ENCODE data around the gene TTLL9. TPM values are rescaled to one million over a fixed set of nuclear protein-coding genes. Genes with fewer than 3 reads are reported as not detected.
"Not testable (repeated sequence)": the region's sequence is repeated elsewhere in the genome, so short reads cannot be mapped to it uniquely, and the experiment has no call there.

The TTLL9 gene
- total RNA-seq, 1 donor from 2014 or later: 0.52 TPM

- peaks cover 42 to 72% (median 52%) of the 10 kb centered on the region in 3 donors for H3K4me1 ChIP-seq (ENCODE audit: control insufficient read depth in 3 of 3, insufficient read depth in 3 of 3, low read length in 3 of 3)
- peak overlapping the region in 1 of 3 donors; percentile 40 for H3K9ac ChIP-seq (ENCODE audit: low read depth in 1 of 3, low read length in 3 of 3)
- H3K4me3 ChIP-seq (ENCODE audit: low read length in 3 of 3); H3K27me3 ChIP-seq (ENCODE audit: control insufficient read depth in 3 of 3, insufficient read depth in 3 of 3, low read length in 3 of 3); H3K9me3 ChIP-seq (ENCODE audit: control insufficient read depth in 3 of 3, low read length in 3 of 3); H3K27ac ChIP-seq (ENCODE audit: low read depth, low read length): not testable (repeated sequence)
- H3K36me3 ChIP-seq (ENCODE audit: control insufficient read depth in 3 of 3, insufficient read depth in 3 of 3, low read length in 3 of 3): peaks cover 71 to 86% (median 77%) of the 10 kb centered on the region in 3 donors
These were observed 42.4 kb upstream of the TTLL9 start for GRCh38 chr20:31828016-31828415.

- no peaks in the 10 kb centered on the region for H3K27me3 ChIP-seq (ENCODE audit: control insufficient read depth in 3 of 3, insufficient read depth in 3 of 3, low read length in 3 of 3)
- no peak overlapping the region for H3K27ac ChIP-seq (ENCODE audit: low read depth, low read length)
- H3K9me3 ChIP-seq (ENCODE audit: control insufficient read depth in 3 of 3, low read length in 3 of 3): no peaks in the 10 kb centered on the region
- no peak overlapping the region for H3K4me3 ChIP-seq (ENCODE audit: low read length in 3 of 3)
- peaks cover 38 to 69% (median 39%) of the 10 kb centered on the region in 3 donors for H3K4me1 ChIP-seq (ENCODE audit: control insufficient read depth in 3 of 3, insufficient read depth in 3 of 3, low read length in 3 of 3)
- peak overlapping the region in 1 of 3 donors; percentile 18 for H3K9ac ChIP-seq (ENCODE audit: low read depth in 1 of 3, low read length in 3 of 3)
- peaks cover 68 to 83% (median 77%) of the 10 kb centered on the region in 3 donors for H3K36me3 ChIP-seq (ENCODE audit: control insufficient read depth in 3 of 3, insufficient read depth in 3 of 3, low read length in 3 of 3)
These were observed 40.7 kb upstream of the TTLL9 start for GRCh38 chr20:31829731-31830130.

GRCh38 chr20:31830406-31830981, 39.9 kb upstream of the TTLL9 start:
- Histone ChIP-seq H3K27ac (ENCODE audit: low read depth, low read length) (no peak overlapping the region), H3K4me1 (ENCODE audit: control insufficient read depth in 3 of 3, insufficient read depth in 3 of 3, low read length in 3 of 3) (peaks cover 36 to 69% (median 37%) of the 10 kb centered on the region in 3 donors), H3K9ac (ENCODE audit: low read depth in 1 of 3, low read length in 3 of 3) (peak overlapping the region in 1 of 3 donors; percentile 3)

GRCh38 chr20:31831211-31831610, 39.2 kb upstream of the TTLL9 start:
- H3K36me3 ChIP-seq (ENCODE audit: control insufficient read depth in 3 of 3, insufficient read depth in 3 of 3, low read length in 3 of 3): peaks cover 58 to 75% (median 74%) of the 10 kb centered on the region in 3 donors
- H3K27ac ChIP-seq (ENCODE audit: low read depth, low read length): no peak overlapping the region
- no peak overlapping the region for H3K9ac ChIP-seq (ENCODE audit: low read depth in 1 of 3, low read length in 3 of 3)
- no peaks in the 10 kb centered on the region for H3K9me3 ChIP-seq (ENCODE audit: control insufficient read depth in 3 of 3, low read length in 3 of 3)
- no peaks in the 10 kb centered on the region for H3K27me3 ChIP-seq (ENCODE audit: control insufficient read depth in 3 of 3, insufficient read depth in 3 of 3, low read length in 3 of 3)
- no peak overlapping the region for H3K4me3 ChIP-seq (ENCODE audit: low read length in 3 of 3)
- peaks cover 35 to 69% (median 38%) of the 10 kb centered on the region in 3 donors for H3K4me1 ChIP-seq (ENCODE audit: control insufficient read depth in 3 of 3, insufficient read depth in 3 of 3, low read length in 3 of 3)

More at GRCh38 chr20:31830406-31830981, 39.9 kb upstream of the TTLL9 start:
- no peaks in the 10 kb centered on the region for H3K27me3 ChIP-seq (ENCODE audit: control insufficient read depth in 3 of 3, insufficient read depth in 3 of 3, low read length in 3 of 3)
- no peaks in the 10 kb centered on the region for H3K9me3 ChIP-seq (ENCODE audit: control insufficient read depth in 3 of 3, low read length in 3 of 3)
- no peak overlapping the region for H3K4me3 ChIP-seq (ENCODE audit: low read length in 3 of 3)
- peaks cover 62 to 82% (median 77%) of the 10 kb centered on the region in 3 donors for H3K36me3 ChIP-seq (ENCODE audit: control insufficient read depth in 3 of 3, insufficient read depth in 3 of 3, low read length in 3 of 3)

- H3K4me3 ChIP-seq (ENCODE audit: low read length in 3 of 3): no peak overlapping the region
- peaks cover 38 to 69% (median 38%) of the 10 kb centered on the region in 3 donors for H3K4me1 ChIP-seq (ENCODE audit: control insufficient read depth in 3 of 3, insufficient read depth in 3 of 3, low read length in 3 of 3)
- no peaks in the 10 kb centered on the region for H3K27me3 ChIP-seq (ENCODE audit: control insufficient read depth in 3 of 3, insufficient read depth in 3 of 3, low read length in 3 of 3)
- no peaks in the 10 kb centered on the region for H3K9me3 ChIP-seq (ENCODE audit: control insufficient read depth in 3 of 3, low read length in 3 of 3)
- H3K9ac ChIP-seq (ENCODE audit: low read depth in 1 of 3, low read length in 3 of 3): peak overlapping the region in 1 of 3 donors; percentile 19
- peaks cover 52 to 69% (median 68%) of the 10 kb centered on the region in 3 donors for H3K36me3 ChIP-seq (ENCODE audit: control insufficient read depth in 3 of 3, insufficient read depth in 3 of 3, low read length in 3 of 3)
- H3K27ac ChIP-seq (ENCODE audit: low read depth, low read length): no peak overlapping the region
These were observed 38.6 kb upstream of the TTLL9 start for GRCh38 chr20:31831771-31832306.

- Histone ChIP-seq H3K27me3 (ENCODE audit: control insufficient read depth in 3 of 3, insufficient read depth in 3 of 3, low read length in 3 of 3) (no peaks in the 10 kb centered on the region), H3K4me3 (ENCODE audit: low read length in 3 of 3) (no peak overlapping the region), H3K27ac (ENCODE audit: low read depth, low read length) (no peak overlapping the region), H3K9me3 (ENCODE audit: control insufficient read depth in 3 of 3, low read length in 3 of 3) (no peaks in the 10 kb centered on the region), H3K4me1 (ENCODE audit: control insufficient read depth in 3 of 3, insufficient read depth in 3 of 3, low read length in 3 of 3) (peaks cover 49 to 73% (median 51%) of the 10 kb centered on the region in 3 donors), H3K9ac (ENCODE audit: low read depth in 1 of 3, low read length in 3 of 3) (peak overlapping the region in 1 of 3 donors; percentile 60), H3K36me3 (ENCODE audit: control insufficient read depth in 3 of 3, insufficient read depth in 3 of 3, low read length in 3 of 3) (peaks cover 45 to 61% (median 61%) of the 10 kb centered on the region in 3 donors)
These were observed 37.1 kb upstream of the TTLL9 start for GRCh38 chr20:31833130-31833930.

GRCh38 chr20:31833931-31834521, 36.4 kb upstream of the TTLL9 start:
- no peak overlapping the region for H3K27ac ChIP-seq (ENCODE audit: low read depth, low read length)
- H3K27me3 ChIP-seq (ENCODE audit: control insufficient read depth in 3 of 3, insufficient read depth in 3 of 3, low read length in 3 of 3): no peaks in the 10 kb centered on the region
- no peaks in the 10 kb centered on the region for H3K9me3 ChIP-seq (ENCODE audit: control insufficient read depth in 3 of 3, low read length in 3 of 3)
- peak overlapping the region in 1 of 3 donors; percentile 60 for H3K9ac ChIP-seq (ENCODE audit: low read depth in 1 of 3, low read length in 3 of 3)
- H3K4me1 ChIP-seq (ENCODE audit: control insufficient read depth in 3 of 3, insufficient read depth in 3 of 3, low read length in 3 of 3): peaks cover 44 to 71% (median 51%) of the 10 kb centered on the region in 3 donors
- no peak overlapping the region for H3K4me3 ChIP-seq (ENCODE audit: low read length in 3 of 3)
- H3K36me3 ChIP-seq (ENCODE audit: control insufficient read depth in 3 of 3, insufficient read depth in 3 of 3, low read length in 3 of 3): peaks cover 38 to 55% (median 54%) of the 10 kb centered on the region in 3 donors

GRCh38 chr20:31835554-31835953, 34.9 kb upstream of the TTLL9 start:
- peaks cover 38 to 66% (median 55%) of the 10 kb centered on the region in 3 donors for H3K4me1 ChIP-seq (ENCODE audit: control insufficient read depth in 3 of 3, insufficient read depth in 3 of 3, low read length in 3 of 3)
- H3K27ac ChIP-seq (ENCODE audit: low read depth, low read length): peak overlapping the region; percentile 16
- peaks cover 28 to 42% (median 39%) of the 10 kb centered on the region in 3 donors for H3K36me3 ChIP-seq (ENCODE audit: control insufficient read depth in 3 of 3, insufficient read depth in 3 of 3, low read length in 3 of 3)
- H3K9me3 ChIP-seq (ENCODE audit: control insufficient read depth in 3 of 3, low read length in 3 of 3): no peaks in the 10 kb centered on the region
- H3K9ac ChIP-seq (ENCODE audit: low read depth in 1 of 3, low read length in 3 of 3): peak overlapping the region; percentile 7 to 74 (median 49)
- H3K27me3 ChIP-seq (ENCODE audit: control insufficient read depth in 3 of 3, insufficient read depth in 3 of 3, low read length in 3 of 3): no peaks in the 10 kb centered on the region
- peak overlapping the region in 1 of 3 donors; percentile 6 for H3K4me3 ChIP-seq (ENCODE audit: low read length in 3 of 3)

GRCh38 chr20:31835977-31836852, 34.2 kb upstream of the TTLL9 start:
- H3K27me3 ChIP-seq (ENCODE audit: control insufficient read depth in 3 of 3, insufficient read depth in 3 of 3, low read length in 3 of 3): no peaks in the 10 kb centered on the region
- peak overlapping the region; percentile 7 to 74 (median 49) for H3K9ac ChIP-seq (ENCODE audit: low read depth in 1 of 3, low read length in 3 of 3)
- H3K4me1 ChIP-seq (ENCODE audit: control insufficient read depth in 3 of 3, insufficient read depth in 3 of 3, low read length in 3 of 3): peaks cover 38 to 63% (median 60%) of the 10 kb centered on the region in 3 donors
- H3K36me3 ChIP-seq (ENCODE audit: control insufficient read depth in 3 of 3, insufficient read depth in 3 of 3, low read length in 3 of 3): peaks cover 24 to 37% (median 35%) of the 10 kb centered on the region in 3 donors
- no peaks in the 10 kb centered on the region for H3K9me3 ChIP-seq (ENCODE audit: control insufficient read depth in 3 of 3, low read length in 3 of 3)
- H3K27ac ChIP-seq (ENCODE audit: low read depth, low read length): peak overlapping the region; percentile 20
- H3K4me3 ChIP-seq (ENCODE audit: low read length in 3 of 3): peak overlapping the region in 1 of 3 donors; percentile 6

Measured in skeletal muscle tissue (tissue), 4 donors.